Activated CD8-positive, alpha-beta memory T cell treated with anti-CD3 and anti-CD28 coated beads, Interleukin-2, amount 50 U/mL, for 1 hour (primary cell): Measurements from ENCODE around the gene CEP85L.
A peak's percentile ranks its signal among the peaks of the same experiment; 100 is the strongest.

ENCODE experiments used
- DNase-seq: peaks from one replicate; pipeline ENCODE4 v3.0.0-alpha.2; 2020; ENCODE audit errors: extremely low read depth

Gene CEP85L

GRCh38 chr6:118660218-118660569 lies 8.8 kb upstream of the CEP85L start:
- DNase-seq = peak; percentile 70

GRCh38 chr6:118659513-118660217 lies 8.3 kb upstream of the CEP85L start:
- DNase-seq = no peak

- DNase-seq = no peak
Observed at GRCh38 chr6:118656847-118657451, 5.6 kb upstream of the CEP85L start.

- DNase-seq = no peak
Observed at GRCh38 chr6:118652051-118652615, 742 bp upstream of the CEP85L start.

GRCh38 chr6:118650582-118651281 lies 659 bp downstream of the CEP85L start:
- no peak for DNase-seq

- DNase-seq = no peak
Observed at GRCh38 chr6:118649918-118650581, 1.3 kb downstream of the CEP85L start.

GRCh38 chr6:118648866-118649554 lies 2.4 kb downstream of the CEP85L start:
- no peak for DNase-seq

- no peak for DNase-seq
Observed at GRCh38 chr6:118646977-118647376, 4.4 kb downstream of the CEP85L start.

- no peak for DNase-seq
Observed at GRCh38 chr6:118645395-118645794, 6.0 kb downstream of the CEP85L start.

- no peak for DNase-seq
Observed at GRCh38 chr6:118644007-118644406, 7.4 kb downstream of the CEP85L start.

- no peak for DNase-seq
Observed at GRCh38 chr6:118641042-118641441, 10.3 kb downstream of the CEP85L start.

- no peak for DNase-seq
Observed at GRCh38 chr6:118639054-118639964, 12.1 kb downstream of the CEP85L start.

GRCh38 chr6:118638288-118638687 lies 13.1 kb downstream of the CEP85L start:
- DNase-seq = no peak

- no peak for DNase-seq
Observed at GRCh38 chr6:118635909-118636735, 15.3 kb downstream of the CEP85L start.

- no peak for DNase-seq
Observed at GRCh38 chr6:118632359-118632758, 19.0 kb downstream of the CEP85L start.

- DNase-seq = no peak
Observed at GRCh38 chr6:118630923-118631322, 20.5 kb downstream of the CEP85L start.

- DNase-seq = no peak
Observed at GRCh38 chr6:118630067-118630466, 21.3 kb downstream of the CEP85L start.

GRCh38 chr6:118627724-118628123 lies 23.7 kb downstream of the CEP85L start:
- no peak for DNase-seq

GRCh38 chr6:118625833-118626232 lies 25.6 kb downstream of the CEP85L start:
- DNase-seq = no peak
